Measurements from ENCODE around the gene MYOM3. TPM values are rescaled to one million over a fixed set of nuclear protein-coding genes. Genes with fewer than 3 reads are reported as not detected.

The MYOM3 gene
- under 0.01 and 0.37 TPM in 2 replicates for total RNA-seq

GRCh38 chr1:24111996-24112779 is at the start of gene MYOM3:
Gene MYOM3, minus strand, starts transcription at chr1:24112135. Its CDS starts 3,499 bp downstream, at chr1:24108636.

GRCh38 chr1:24142546-24143534 is 30.9 kb upstream of the MYOM3 start, which contains the start of gene IL22RA1:
Gene IL22RA1, minus strand, starts transcription at chr1:24143140. Its CDS starts 58 bp downstream, at chr1:24143082.

Other genes with a start within 250 kb of the MYOM3 start
- gene FUCA1, start 243.8 kb downstream of the MYOM3 start, total RNA-seq, result 1.2 and 1.5 TPM in 2 replicates
- not detected in 2 replicates for gene CNR2, start 198.8 kb downstream of the MYOM3 start, total RNA-seq
- gene PNRC2, start 152.3 kb downstream of the MYOM3 start, total RNA-seq, result 88.8 and 92.2 TPM in 2 replicates
- 72.8 and 95.2 TPM in 2 replicates for gene SRSF10, start 131.8 kb downstream of the MYOM3 start, total RNA-seq
- gene IL22RA1, start 31.0 kb upstream of the MYOM3 start, total RNA-seq, result 0.37 TPM in 1 of 2 replicates, not detected in the other
- gene IFNLR1, start 75.2 kb upstream of the MYOM3 start, total RNA-seq, result not detected in 2 replicates
- gene GRHL3, start 207.2 kb upstream of the MYOM3 start, total RNA-seq, result not detected in 2 replicates

All from subcutaneous preadipocyte (primary cell).